MG63 (cell line): ENCODE results near the gene LIN9. TPM values are rescaled to one million over a fixed set of nuclear protein-coding genes. Genes with fewer than 3 reads are reported as not detected.

Source experiments
- DNase-seq: peaks from one replicate; pipeline ENCODE4 v3.0.0-alpha.2; 2020
- H3K27me3 ChIP-seq: fragments of 250-450 bp; sonication (Bioruptor Pico); 2 replicates; pipeline ENCODE4 v1.5.1; 2020; ENCODE audit warnings: mild to moderate bottlenecking, moderate library complexity
- H3K36me3 ChIP-seq: fragments of 250-450 bp; sonication (Bioruptor Pico); 2 replicates; pipeline ENCODE4 v1.5.1; 2020; ENCODE audit warnings: mild to moderate bottlenecking, moderate library complexity
- H3K4me3 ChIP-seq: fragments of 250-450 bp; sonication (Bioruptor Pico); 2 replicates; pipeline ENCODE4 v1.5.1; 2020; ENCODE audit warnings: mild to moderate bottlenecking, moderate library complexity
- H3K9me3 ChIP-seq: fragments of 250-450 bp; sonication (Bioruptor Pico); 2 replicates; pipeline ENCODE4 v1.5.1; 2020; ENCODE audit warnings: mild to moderate bottlenecking, moderate library complexity
- total RNA-seq: library from RNA; depleted of rRNA; stranded (reverse); fragments of >200 nt; shearing (Covaris generic); gene quantifications from 2 replicates; pipeline ENCODE4 v1.2.3, GENCODE V29; 2014; ENCODE audit warnings: low replicate concordance; rRNA removed

LIN9 gene
- total RNA-seq, 1 experiment from 2014 or later: 12.3 TPM

DNA sequence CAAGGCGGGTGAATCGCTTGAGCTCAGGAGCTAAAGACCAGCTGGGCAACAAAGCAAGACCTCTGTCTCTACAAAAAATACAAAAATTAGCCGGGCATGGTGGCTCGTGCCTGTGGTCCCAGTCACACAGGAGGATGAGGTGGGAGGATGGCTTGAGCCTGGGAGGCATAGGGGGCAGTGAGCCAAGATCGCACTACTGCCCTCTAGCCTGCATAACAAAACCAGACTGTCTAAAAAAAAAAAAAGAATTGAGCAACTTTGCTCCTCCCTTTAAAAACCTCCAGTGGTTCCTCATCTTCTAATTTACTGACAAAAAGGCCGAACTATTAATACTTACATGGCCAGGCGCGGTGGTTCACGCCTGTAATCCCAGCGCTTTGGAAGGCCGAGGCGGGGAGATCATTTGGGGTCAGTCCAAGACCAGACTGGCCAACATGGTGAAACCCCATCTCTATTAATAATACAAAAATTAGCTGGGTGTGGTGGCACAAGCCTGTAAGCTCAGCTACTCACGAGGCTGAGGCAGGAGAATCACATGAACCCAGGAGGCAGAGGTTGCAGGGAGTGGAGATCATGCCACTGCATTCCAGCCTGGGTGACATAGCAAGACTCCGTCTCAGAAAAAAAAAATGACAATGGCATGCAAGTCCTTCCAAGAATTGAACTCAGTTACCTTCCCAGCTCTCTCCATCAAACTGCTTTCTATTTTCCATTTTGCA lies 126.8 kb downstream of the LIN9 start:
- H3K4me3 ChIP-seq: no peak overlapping the region
- H3K36me3 ChIP-seq: peaks cover 50% of the 10 kb centered on the region
- H3K27me3 ChIP-seq: no peaks in the 10 kb centered on the region
- peak; percentile 61 for DNase-seq
- peaks cover 4% of the 10 kb centered on the region; the same call in 1 of the 2 replicates for H3K9me3 ChIP-seq

Other genes with a start within 250 kb of the LIN9 start
- 121 and 188 TPM in 2 replicates for gene H3-3A, start 246.4 kb downstream of the LIN9 start, total RNA-seq
- 27.3 and 46.5 TPM in 2 replicates for gene ACBD3, start 122.4 kb downstream of the LIN9 start, total RNA-seq
- not detected in 2 replicates for gene MIXL1, start 85.5 kb downstream of the LIN9 start, total RNA-seq
- gene PARP1, start 98.9 kb upstream of the LIN9 start, total RNA-seq: 180 and 241 TPM in 2 replicates
- gene STUM, start 239.6 kb upstream of the LIN9 start, total RNA-seq: not detected in 2 replicates